ENCODE data around the gene SLC9B2. TPM values are rescaled to one million over a fixed set of nuclear protein-coding genes. Genes with fewer than 3 reads are reported as not detected.

SLC9B2 gene
- total RNA-seq, 4 donors from 2014 or later: 12.9 to 34.0 (median 19.0) TPM

GRCh38 chr4:103075435-103075893 lies 1.1 kb downstream of the SLC9B2 start:
- H3K9me3 ChIP-seq: no peaks in the 10 kb centered on the region
- TF ChIP-seq POLR2AphosphoS5 (IDR thresholded peaks at IDR 0.05): no peak
- no peak for TF ChIP-seq CTCF (IDR thresholded peaks at IDR 0.05)
- no peak for TF ChIP-seq POLR2A (IDR thresholded peaks at IDR 0.05; ENCODE audit: low read depth)
- intact Hi-C loops (cut with DNase I): no loop called here
- DNase-seq (ENCODE audit: extremely low spot score): no peak
- H3K4me1 ChIP-seq: peaks cover 20 to 26% (median 23%) of the 10 kb centered on the region in 4 donors
- H3K27me3 ChIP-seq: no peaks in the 10 kb centered on the region
- peak overlapping the region; percentile 89 to 97 (median 93) for H3K27ac ChIP-seq (replicated peaks in 1 of 4)
- peaks cover 0 to 16% (median under 1%) of the 10 kb centered on the region in 4 donors for H3K36me3 ChIP-seq
- WGBS: 15% methylated on average over 4 of the region's 4 CpGs
- peak overlapping the region; percentile 65 to 82 (median 73) for H3K4me3 ChIP-seq

- no peak for DNase-seq (ENCODE audit: extremely low spot score)
- Histone ChIP-seq H3K4me1 (peaks cover 20 to 26% (median 23%) of the 10 kb centered on the region in 4 donors), H3K9me3 (no peaks in the 10 kb centered on the region), H3K36me3 (peaks cover 0 to 14% (median 0%) of the 10 kb centered on the region in 4 donors), H3K27me3 (no peaks in the 10 kb centered on the region), H3K27ac (replicated peaks in 1 of 4) (peak overlapping the region in 2 of 4 donors; percentile 95 to 97), H3K4me3 (peak overlapping the region; percentile 65 to 82 (median 73))
- intact Hi-C loops (cut with DNase I): no loop called here
- no peak for TF ChIP-seq POLR2A (IDR thresholded peaks at IDR 0.05; ENCODE audit: low read depth)
- TF ChIP-seq CTCF (IDR thresholded peaks at IDR 0.05): no peak
- no peak for TF ChIP-seq POLR2AphosphoS5 (IDR thresholded peaks at IDR 0.05)
- TF ChIP-seq EP300 (IDR thresholded peaks at IDR 0.05): no peak
- 84% methylated on average over 9 of the region's 9 CpGs for WGBS
Observed at GRCh38 chr4:103074744-103075434, 1.7 kb downstream of the SLC9B2 start.

GRCh38 chr4:103073792-103074438 lies 2.6 kb downstream of the SLC9B2 start:
- H3K27me3 ChIP-seq: no peaks in the 10 kb centered on the region
- TF ChIP-seq EP300 (IDR thresholded peaks at IDR 0.05) (no peak), POLR2A (IDR thresholded peaks at IDR 0.05; ENCODE audit: low read depth) (no peak), CTCF (IDR thresholded peaks at IDR 0.05) (no peak), POLR2AphosphoS5 (IDR thresholded peaks at IDR 0.05) (no peak)
- H3K9me3 ChIP-seq: no peaks in the 10 kb centered on the region
- intact Hi-C loops (cut with DNase I): no loop called here
- peaks cover 20 to 26% (median 23%) of the 10 kb centered on the region in 4 donors for H3K4me1 ChIP-seq
- 93% methylated on average over 2 of the region's 2 CpGs for WGBS
- no peak overlapping the region for H3K4me3 ChIP-seq
- DNase-seq (ENCODE audit: extremely low spot score): no peak
- H3K36me3 ChIP-seq: peaks cover 0 to 4% (median 0%) of the 10 kb centered on the region in 4 donors
- no peak overlapping the region for H3K27ac ChIP-seq (replicated peaks in 1 of 4)

- WGBS: 93% methylated on average over 2 of the region's 2 CpGs
- intact Hi-C loops (cut with DNase I): no loop called here
- H3K27ac ChIP-seq (replicated peaks in 1 of 4): no peak overlapping the region
- H3K4me1 ChIP-seq: no peaks in the 10 kb centered on the region
- no peaks in the 10 kb centered on the region for H3K9me3 ChIP-seq
- H3K27me3 ChIP-seq: no peaks in the 10 kb centered on the region
- peaks cover 0 to 14% (median 8%) of the 10 kb centered on the region in 4 donors for H3K36me3 ChIP-seq
- no peak overlapping the region for H3K4me3 ChIP-seq
- no peak for DNase-seq (ENCODE audit: extremely low spot score)
- TF ChIP-seq CTCF (IDR thresholded peaks at IDR 0.05) (no peak), EP300 (IDR thresholded peaks at IDR 0.05) (no peak), POLR2A (IDR thresholded peaks at IDR 0.05; ENCODE audit: low read depth) (no peak)
Observed at GRCh38 chr4:103067841-103068547, 8.6 kb downstream of the SLC9B2 start.
